Progenitor cell of endocrine pancreas (in vitro differentiated cells): ENCODE results near the gene ZNF135. TPM values are rescaled to one million over a fixed set of nuclear protein-coding genes. Genes with fewer than 3 reads are reported as not detected.

ENCODE experiments used
- DNase-seq: peaks from one replicate; pipeline ENCODE4 v3.0.0; 2021; ENCODE audit warnings: low spot score; ENCODE audit not compliant: unreplicated experiment
- H3K27ac Mint-ChIP-seq: 2 replicates; pipeline ENCODE4 v1.8.0; 2021; ENCODE audit warnings: mild to moderate bottlenecking, moderate library complexity, mixed read lengths
- H3K27me3 Mint-ChIP-seq: 2 replicates; pipeline ENCODE4 v1.8.0; 2021; ENCODE audit warnings: mixed read lengths
- H3K36me3 Mint-ChIP-seq: 2 replicates; pipeline ENCODE4 v1.8.0; 2022; ENCODE audit warnings: mixed read lengths; ENCODE audit not compliant: insufficient read depth
- H3K4me1 Mint-ChIP-seq: 2 replicates; pipeline ENCODE4 v1.8.0; 2021; ENCODE audit warnings: low read depth, mixed read lengths
- H3K4me3 Mint-ChIP-seq: 2 replicates; pipeline ENCODE4 v1.8.0; 2021; ENCODE audit warnings: low read depth, mild to moderate bottlenecking, moderate library complexity, mixed read lengths
- H3K9me3 Mint-ChIP-seq: 2 replicates; pipeline ENCODE4 v1.8.0; 2021; ENCODE audit warnings: low read depth, mixed read lengths
- CTCF ChIP-seq: fragments of 200-600 bp; sonication (generic); IDR thresholded peaks from one replicate; pipeline ENCODE4 v1.5.0; 2021; ENCODE audit warnings: antibody characterized with exemption, mild to moderate bottlenecking; ENCODE audit not compliant: unreplicated experiment
- total RNA-seq: library from RNA; stranded (reverse); gene quantifications from 2 replicates; pipeline ENCODE4 v1.2.1, GENCODE V29; 2021

Gene ZNF135
- total RNA-seq, 1 donor from 2014 or later = 17.9 TPM

- no peaks in the 10 kb centered on the region for H3K27me3 Mint-ChIP-seq
- DNase-seq = no peak
- H3K27ac Mint-ChIP-seq = peak overlapping the region; percentile 84
- H3K4me1 Mint-ChIP-seq = no peaks in the 10 kb centered on the region
- no peak overlapping the region for H3K4me3 Mint-ChIP-seq
- TF ChIP-seq CTCF = no peak
- H3K36me3 Mint-ChIP-seq = peaks cover 82% of the 10 kb centered on the region
- H3K9me3 Mint-ChIP-seq = peaks cover 58% of the 10 kb centered on the region
Measured at GRCh38 chr19:58067240-58067912, 8.3 kb downstream of the ZNF135 start.

- DNase-seq = no peak
- Mint-ChIP-seq H3K4me1 (no peaks in the 10 kb centered on the region), H3K27me3 (no peaks in the 10 kb centered on the region), H3K27ac (no peak overlapping the region), H3K36me3 (peaks cover 29% of the 10 kb centered on the region), H3K9me3 (peaks cover 24% of the 10 kb centered on the region), H3K4me3 (no peak overlapping the region)
- no peak for TF ChIP-seq CTCF
Measured at GRCh38 chr19:58079792-58080191, 20.7 kb downstream of the ZNF135 start.

DNA sequence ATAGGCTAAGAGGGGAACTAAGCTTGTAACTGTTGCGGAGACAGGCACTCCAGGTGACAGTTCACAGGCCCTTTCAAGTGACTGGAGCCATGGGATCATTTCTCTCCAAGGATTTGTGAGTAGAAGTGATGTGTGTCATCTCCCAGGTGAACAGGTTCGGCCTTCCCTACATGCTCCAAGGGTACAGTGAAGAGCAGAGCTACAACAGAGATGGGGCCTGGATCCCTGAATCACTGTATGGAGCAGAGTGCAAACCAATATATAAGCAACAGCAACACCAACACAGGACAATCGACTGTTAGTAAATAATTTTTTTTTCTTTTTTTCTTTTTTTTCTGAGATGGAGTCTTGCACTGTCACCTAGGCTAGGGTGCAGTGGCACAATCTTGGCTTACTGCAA lies 23.9 kb downstream of the ZNF135 start:
- peaks cover 40% of the 10 kb centered on the region for H3K36me3 Mint-ChIP-seq
- H3K4me3 Mint-ChIP-seq = no peak overlapping the region

DNA sequence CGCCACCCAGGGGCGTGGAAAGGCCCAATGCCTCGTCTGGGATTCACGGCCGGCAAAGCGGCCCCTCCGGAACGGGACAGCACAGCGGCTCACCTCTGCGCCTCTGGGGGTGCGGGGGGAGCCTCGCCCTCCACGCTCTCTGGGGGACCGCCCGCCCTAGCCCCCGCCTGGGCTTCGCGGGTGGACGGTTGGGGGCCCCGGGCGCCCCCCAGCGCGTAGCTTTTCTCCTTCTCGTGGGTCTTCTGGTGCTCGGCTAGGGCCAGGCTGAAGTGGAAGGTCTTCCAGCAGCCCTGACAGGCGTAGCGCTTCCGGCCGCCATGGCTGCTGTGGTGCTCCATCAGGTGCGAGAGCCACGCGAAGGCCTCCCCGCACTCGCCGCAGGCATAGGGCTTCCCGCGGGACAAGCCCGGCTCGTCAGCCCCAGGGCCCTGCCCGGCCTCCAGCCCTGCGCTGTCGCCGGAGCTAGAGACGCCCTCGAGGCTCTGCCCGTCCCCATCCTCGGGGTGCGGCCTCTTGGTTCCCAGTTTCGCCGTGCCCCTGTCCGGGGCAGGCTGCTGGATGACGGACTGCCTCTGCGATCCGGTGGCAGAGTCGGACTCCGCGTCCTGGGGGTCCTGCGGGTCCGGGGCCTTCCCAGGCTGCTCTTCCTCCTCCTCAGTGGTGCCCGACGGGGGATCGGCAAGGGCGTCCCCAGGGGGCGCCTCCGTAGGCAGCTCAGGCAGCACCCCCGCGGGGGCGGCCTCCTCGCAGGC lies 25.7 kb downstream of the ZNF135 start:
- no peaks in the 10 kb centered on the region for H3K4me1 Mint-ChIP-seq
- DNase-seq = no peak
- H3K27ac Mint-ChIP-seq = no peak overlapping the region
- H3K27me3 Mint-ChIP-seq = no peaks in the 10 kb centered on the region
- peaks cover 46% of the 10 kb centered on the region for H3K36me3 Mint-ChIP-seq
- H3K4me3 Mint-ChIP-seq = no peak overlapping the region
- peaks cover 21% of the 10 kb centered on the region for H3K9me3 Mint-ChIP-seq
- TF ChIP-seq CTCF = no peak

More for the DNA sequence above, 23.9 kb downstream of the ZNF135 start:
- TF ChIP-seq CTCF = no peak
- Mint-ChIP-seq H3K27me3 (no peaks in the 10 kb centered on the region), H3K4me1 (no peaks in the 10 kb centered on the region), H3K9me3 (peaks cover 21% of the 10 kb centered on the region), H3K27ac (no peak overlapping the region)
- DNase-seq = no peak

DNA sequence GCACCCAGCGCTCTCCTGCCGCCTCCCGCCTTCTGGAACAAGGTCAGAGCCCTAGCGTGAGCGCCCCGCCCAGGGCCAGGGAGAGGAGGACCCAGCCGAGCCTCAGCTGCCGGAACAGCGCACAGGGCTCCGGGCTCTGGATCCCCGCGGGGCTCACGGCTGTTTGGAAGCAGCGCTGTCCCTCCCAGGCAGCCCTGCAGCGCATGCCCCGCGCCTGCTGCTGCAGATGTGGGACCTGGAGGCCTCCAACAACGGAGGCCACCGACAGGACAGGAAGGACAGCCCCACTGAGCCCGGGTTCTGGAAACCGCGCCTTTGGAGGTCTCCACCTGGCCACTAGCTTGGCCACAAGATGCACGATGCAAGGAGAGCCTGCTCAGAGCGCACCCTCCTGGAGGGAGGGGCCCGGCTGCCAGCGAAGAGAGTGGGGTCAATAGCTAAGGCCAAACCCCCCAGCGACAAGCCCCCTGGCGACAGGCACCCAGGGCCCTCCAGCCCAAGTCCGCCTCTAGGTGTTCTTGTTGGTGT lies 26.3 kb downstream of the ZNF135 start:
- TF ChIP-seq CTCF = no peak
- peaks cover 16% of the 10 kb centered on the region for H3K9me3 Mint-ChIP-seq
- no peaks in the 10 kb centered on the region for H3K4me1 Mint-ChIP-seq
- no peak overlapping the region for H3K4me3 Mint-ChIP-seq
- H3K27me3 Mint-ChIP-seq = no peaks in the 10 kb centered on the region
- no peak overlapping the region for H3K27ac Mint-ChIP-seq
- no peak for DNase-seq
- H3K36me3 Mint-ChIP-seq = peaks cover 48% of the 10 kb centered on the region
